Activated CD4-positive, alpha-beta T cell treated with anti-CD3 and anti-CD28 coated beads for 24 hours (primary cell): ENCODE results near the gene ESYT2.
"Not testable (repeated sequence)": the region's sequence is repeated elsewhere in the genome, so short reads cannot be mapped to it uniquely, and the experiment has no call there.

Experiments used
- DNase-seq, 2 donors: peaks; one replicate each; pipeline ENCODE4 v3.0.0-alpha.2; 2020; ENCODE audit warnings: low read depth in 2 of 2

The ESYT2 gene

DNA sequence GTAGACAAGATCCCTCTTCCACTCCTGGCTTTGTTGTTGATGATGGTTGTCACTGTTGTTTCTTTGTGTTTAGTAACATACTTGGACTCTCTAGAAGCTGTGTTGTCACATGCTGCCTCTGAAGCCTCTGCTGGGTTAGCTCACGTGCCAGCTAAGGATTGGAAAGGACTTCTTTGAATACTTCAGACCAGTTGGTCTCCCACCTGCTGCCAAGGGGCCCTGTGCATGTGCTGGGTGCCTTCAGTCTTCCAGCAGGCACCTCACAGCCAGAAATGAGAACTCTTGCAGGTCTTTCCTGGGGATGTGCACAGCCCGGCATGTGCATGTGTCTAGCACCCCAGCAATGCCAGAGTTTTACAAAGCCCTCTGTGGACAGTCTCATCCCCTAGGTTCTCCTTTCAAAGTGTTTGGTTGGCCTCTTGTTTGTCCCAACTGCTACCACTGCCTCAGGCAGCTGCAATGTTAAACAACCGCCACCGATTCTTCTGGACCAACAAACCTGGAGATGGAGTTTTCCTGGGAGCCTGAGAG lies 103.0 kb downstream of the ESYT2 start:
- DNase-seq = no peak

GRCh38 chr7:158725506-158725800 lies 103.9 kb downstream of the ESYT2 start:
- DNase-seq = no peak

DNA sequence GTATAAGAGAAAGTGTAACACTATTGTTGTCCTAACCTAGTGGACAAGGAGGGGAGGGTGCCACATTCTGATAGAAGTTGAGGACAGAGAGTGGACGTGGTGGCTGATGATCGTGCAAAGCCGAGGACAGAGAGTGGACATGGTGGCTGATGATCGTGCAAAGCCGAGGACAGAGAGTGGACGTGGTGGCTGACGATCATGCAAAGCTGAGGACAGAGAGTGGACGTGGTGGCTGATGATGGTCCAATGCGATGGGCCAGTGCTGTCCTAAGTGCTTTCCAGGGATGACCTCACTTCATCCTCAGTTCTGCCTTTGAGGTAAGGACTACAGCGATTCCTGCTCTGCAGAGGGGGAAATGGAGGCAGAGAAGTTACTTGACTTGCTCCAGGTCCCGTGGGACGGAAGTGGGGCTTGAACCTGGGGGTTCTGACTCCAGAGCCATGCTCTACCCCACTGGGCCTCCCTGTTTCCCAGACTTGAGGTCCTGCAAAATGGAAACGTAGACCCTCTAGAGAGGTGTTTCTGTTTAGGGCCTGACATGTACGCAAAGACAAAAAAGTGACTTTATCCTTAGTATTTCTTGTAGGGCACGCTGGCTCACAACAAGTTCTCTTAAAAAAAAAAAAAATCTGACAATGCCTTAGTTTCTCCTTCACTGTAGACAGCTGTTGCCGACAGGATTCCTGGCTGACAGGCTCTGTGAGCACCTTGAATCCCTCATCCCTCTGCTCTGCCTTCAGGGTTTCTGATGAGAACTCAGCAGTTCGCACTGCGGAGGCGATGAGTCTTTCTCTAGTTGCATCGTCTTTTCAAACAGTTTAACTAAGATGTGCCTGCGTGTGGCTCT lies 104.4 kb downstream of the ESYT2 start:
- DNase-seq = no peak

DNA sequence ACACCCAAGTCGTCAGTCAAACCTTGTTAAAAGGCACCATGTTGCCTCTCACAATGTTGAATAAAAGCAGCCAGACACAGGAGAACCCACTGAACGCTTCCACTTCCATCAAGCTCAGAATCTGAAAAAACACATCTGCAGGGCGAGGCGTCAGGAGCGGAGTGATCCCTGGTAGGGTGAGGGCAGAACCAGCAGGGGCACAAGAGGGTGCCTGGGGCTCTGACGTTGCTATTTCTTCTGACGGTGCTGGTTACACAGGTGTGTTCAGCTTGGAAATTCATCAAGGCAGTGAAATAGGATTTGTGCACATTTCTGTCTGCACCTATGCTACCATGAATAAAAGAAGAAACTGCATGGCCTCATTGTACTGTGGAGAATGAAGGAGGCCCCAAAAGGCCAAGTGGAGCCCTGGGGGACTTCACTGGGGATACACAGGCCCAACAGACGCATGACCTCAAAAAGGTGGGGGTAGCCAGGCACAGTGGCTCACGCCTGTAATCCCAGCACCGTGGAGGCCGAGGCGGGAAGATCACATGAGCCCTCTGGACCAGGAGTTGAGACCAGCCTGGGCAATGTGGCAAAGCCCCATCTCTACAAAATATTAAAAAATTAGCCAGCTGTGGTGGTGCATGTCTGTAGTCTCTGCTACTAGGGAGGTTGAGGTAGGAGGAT lies 105.5 kb downstream of the ESYT2 start:
- no peak for DNase-seq

GRCh38 chr7:158723266-158723665 lies 106.0 kb downstream of the ESYT2 start:
- no peak for DNase-seq

DNA sequence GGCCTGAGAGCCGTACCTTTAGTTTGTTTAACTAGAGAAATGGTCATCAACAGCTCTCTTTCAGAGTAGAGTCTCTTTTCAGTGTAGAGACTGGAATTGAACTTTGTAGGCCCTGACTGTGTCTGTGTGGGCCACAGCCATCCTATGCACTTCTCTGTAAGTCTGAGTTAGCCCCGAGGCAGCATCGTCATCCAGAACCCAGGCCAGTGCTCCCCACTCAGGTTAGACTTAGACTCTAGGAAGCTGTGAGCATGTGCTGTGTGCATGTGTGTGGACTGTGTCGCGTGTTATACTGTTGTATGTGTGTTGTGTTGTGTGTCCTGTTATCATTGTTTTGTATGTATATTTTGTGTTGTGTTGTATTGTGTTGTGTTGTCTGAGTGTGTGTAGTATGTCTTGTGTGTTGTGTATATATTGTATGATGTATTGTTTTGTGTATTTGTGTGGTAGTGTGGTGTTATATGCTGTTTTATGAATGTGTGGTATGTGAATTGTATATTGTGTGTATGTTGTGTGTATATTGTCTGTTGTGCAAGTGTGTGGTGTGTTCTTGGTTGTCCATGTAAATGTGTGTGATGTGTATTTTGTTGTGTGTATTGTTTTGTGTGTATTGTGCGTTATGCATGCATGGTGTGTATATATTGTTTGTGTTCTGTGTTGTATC lies 106.6 kb downstream of the ESYT2 start:
- no peak for DNase-seq

- DNase-seq = no peak
Observed at GRCh38 chr7:158720112-158720511, 109.2 kb downstream of the ESYT2 start.

DNA sequence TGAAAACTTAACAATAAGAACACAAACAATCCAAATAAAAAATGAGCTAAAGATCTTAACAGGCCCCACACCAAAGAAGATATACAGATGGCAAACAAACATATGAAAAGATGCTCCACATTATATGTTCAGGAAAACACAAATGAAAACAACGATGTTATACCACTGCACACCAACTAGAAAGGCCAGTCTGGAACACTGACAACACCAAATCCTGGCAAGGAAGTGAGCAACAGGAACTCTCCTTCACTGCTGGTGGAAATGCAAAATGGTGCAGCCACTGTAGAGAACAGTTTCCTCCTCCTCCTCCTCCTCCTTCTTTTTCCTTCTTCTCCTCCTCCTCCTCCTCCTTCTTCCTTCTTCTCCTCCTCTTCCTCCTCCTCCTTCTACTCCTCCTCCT lies 112.5 kb downstream of the ESYT2 start:
- no peak for DNase-seq

DNA sequence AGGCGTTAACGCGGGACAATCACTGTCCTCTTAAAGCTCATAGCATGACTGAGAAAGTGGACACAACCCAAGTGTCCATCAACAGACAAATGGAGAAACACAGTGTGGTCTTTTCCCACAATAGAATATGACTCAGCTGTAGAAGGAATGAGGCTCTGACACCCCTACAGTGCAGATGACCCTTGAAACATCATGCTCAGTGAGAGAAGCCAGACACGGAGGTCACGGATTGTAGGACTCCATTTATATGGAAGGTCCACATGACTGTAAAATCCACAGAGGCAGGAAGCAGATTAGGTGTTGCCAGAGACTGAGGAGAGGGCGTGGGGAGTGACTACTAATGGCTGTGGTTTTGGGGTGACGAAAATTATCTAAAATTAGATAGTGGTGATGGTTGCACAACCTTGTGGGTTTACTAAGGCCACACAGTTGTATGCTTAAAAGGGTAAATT lies 118.6 kb downstream of the ESYT2 start:
- DNase-seq = no peak

DNA sequence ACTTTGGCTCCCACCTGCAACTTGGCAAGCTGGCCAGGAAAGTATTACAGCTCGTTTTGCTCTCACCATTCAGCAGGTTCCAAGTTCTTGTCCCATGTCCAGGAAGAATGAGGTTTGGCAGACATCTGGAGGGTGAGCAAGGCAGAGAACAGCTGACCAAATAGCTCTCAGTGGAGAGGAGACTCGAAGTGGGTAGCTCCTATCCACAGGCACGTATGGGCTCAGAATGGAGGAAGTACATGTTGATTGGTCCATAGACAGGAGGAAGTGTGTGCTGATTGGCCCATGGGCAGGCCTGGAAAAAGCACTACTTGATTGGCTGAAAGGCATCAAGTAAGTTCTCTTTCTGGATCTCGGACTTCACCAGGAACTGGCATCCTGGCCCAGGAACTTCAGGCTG lies 121.7 kb downstream of the ESYT2 start:
- DNase-seq = no peak

- DNase-seq = no peak
Observed at GRCh38 chr7:158706710-158707590, 122.4 kb downstream of the ESYT2 start.

GRCh38 chr7:158706273-158706704 lies 123.0 kb downstream of the ESYT2 start:
- DNase-seq = no peak

DNA sequence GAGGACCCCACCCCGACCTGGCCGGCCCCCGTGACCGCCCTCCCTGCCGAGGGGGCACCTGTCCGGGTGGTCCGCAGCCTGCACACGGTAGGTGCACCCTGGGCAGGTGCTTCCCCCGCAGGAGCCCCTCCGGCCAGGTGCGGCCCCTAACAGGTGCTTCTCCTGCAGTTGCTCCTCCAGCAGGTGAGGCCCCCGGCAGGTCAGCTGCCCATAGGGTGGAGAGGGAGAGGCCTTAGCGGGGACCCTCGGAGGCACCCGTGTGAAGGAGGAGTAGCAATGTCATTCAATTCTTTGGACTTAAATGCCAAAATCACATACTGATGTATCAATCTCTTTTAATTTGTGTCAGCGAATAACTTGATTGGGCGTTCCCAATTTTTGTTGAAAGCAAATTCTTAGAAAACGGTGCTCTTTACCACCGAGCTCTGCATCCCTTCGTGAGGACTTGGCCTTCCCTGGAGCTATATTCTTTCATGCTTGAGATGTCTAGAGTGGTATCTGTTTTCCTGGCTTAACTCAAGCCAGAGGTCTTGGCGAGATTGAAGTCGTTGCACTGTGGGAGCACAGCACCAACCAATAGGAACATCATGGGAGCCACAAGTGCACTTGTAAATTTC lies 124.0 kb downstream of the ESYT2 start:
- no peak for DNase-seq

DNA sequence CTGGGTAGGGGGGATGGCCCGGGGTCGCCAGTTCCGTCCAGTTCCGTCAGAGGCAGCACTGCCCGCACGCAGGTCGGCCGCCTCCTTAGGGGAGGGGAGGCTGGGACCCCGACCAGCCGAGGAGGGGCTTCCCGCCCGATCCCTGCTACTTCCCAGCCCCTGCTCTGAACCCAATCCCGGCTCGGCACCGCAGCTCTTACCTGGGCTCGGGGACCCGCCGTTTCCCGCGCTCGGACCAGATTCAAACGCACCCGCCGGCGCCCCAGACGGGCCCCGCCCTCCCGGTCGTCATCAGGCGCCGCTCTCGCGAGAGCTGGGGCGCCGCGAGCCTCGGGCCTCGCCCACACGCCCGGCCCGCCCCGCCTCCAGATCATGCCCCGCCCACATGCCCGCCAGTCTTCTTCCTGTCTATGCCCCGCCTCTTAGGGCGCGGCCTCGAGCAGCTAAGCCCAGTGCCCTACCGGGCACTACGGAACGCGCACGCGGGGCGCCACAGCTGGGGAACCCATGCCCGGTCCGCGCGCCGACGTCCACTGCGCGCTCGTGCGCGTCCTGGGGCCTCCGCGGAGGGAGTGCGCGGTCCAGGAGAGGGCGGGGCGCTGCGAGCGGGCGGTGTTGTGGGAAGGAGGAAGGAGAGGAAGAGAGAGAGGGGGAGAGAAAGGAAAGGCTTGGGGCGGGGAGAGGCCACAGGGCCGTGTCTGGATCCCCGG lies 124.6 kb downstream of the ESYT2 start, which contains the start of gene NCAPG2:
Gene NCAPG2 (minus strand): TSS at position 281 of the 710 bp plus-strand sequence. CDS start 2,905 bp downstream, outside the sequence.
- DNase-seq = peak; percentile 96 to 98

DNA sequence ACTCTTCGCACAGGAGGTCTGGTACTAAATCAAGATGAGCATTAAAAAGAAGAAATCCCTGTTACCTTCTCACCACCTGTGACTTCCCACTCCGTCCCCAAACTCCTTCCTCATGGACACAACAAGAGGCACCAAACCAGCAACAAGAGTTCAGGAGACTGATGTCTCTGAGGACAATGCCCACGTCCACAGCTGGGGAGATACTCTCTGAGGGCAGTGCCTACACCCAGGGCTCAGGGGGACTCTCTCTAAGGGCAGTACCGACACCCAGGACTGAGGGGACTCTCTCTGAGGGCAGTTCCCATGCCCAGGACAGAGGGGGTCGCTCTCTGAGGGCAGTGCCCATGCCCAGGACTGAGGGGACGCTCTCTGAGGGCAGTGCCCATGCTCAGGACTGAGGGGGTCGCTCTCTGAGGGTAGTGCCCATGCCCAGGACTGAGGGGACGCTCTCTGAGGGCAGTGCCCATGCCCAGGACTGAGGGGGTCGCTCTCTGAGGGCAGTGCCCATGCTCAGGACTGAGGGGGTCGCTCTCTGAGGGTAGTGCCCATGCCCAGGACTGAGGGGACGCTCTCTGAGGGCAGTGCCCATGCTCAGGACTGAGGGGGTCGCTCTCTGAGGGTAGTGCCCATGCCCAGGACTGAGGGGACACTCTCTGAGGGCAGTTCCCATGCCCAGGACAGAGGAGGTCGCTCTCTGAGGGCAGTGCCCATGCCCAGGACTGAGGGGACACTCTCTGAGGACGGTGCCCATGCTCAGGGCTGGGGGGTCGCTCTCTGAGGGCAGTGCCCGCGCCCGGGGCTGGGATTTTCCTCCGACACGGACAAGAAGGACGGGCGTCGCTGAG lies 125.4 kb downstream of the ESYT2 start:
- DNase-seq = not testable (repeated sequence)

DNA sequence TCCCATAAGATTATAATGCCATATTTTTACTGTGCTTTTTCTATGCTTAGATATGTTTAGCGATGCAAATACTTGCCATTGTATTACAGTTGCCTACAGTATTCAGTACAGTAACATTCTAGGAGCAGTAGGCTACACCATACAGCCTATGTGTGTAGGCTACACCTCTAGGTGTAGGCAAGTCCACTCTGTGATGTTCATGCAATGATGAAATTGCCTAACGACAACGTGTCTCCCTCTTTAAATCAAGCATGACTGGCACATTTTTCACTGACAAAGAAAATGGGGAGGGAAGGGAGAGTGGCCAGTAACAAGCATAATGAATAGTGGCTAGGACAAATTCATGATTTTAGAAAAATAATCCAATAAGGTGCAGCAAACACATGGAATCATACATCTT lies 126.4 kb downstream of the ESYT2 start:
- no peak for DNase-seq

- no peak for DNase-seq
Observed at GRCh38 chr7:158702196-158702595, 127.1 kb downstream of the ESYT2 start.

DNA sequence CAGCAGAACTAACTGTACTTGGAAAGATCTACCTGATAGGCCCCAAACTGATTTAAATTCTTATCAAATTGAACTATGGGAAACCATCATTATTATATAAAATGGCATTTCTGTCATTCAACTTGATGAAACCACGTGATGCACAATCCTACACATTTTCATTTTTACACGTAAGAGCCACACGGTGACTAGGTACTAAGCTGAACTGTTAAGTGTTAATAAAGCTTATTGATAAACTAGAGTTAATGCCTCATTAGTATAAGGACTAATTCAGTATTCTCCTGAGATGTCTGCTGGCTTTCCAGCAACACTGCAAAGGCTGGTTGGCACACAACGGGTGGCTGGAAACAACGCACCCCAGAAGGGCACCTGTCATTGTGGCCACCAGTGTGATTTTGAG lies 129.3 kb downstream of the ESYT2 start:
- no peak for DNase-seq

- no peak for DNase-seq
Observed at GRCh38 chr7:158699341-158699740, 130.0 kb downstream of the ESYT2 start.
